ENCODE results near the gene SORT1. TPM values are rescaled to one million over a fixed set of nuclear protein-coding genes. Genes with fewer than 3 reads are reported as not detected.

The SORT1 gene
- total RNA-seq, 6 experiments from 2014 or later: 3.2 to 30.3 (median 13.7) TPM

GRCh38 chr1:109427171-109427467 lies 29.4 kb upstream of the SORT1 start:
- DNase-seq: no peak
- H3K4me3 ChIP-seq: peak overlapping the region; percentile 70 to 86 (median 80)
- peaks cover 0 to 24% (median 0%) of the 10 kb centered on the region in 4 donors for H3K4me1 ChIP-seq
- intact Hi-C loops (cut with DNase I): no loop called here
- no peak for ATAC-seq
- WGBS (ENCODE audit: insufficient coverage, low coverage, low lambda C conversion rate, missing lambda C conversion rate): 3% methylated on average over 7 of the region's 7 CpGs
- no peaks in the 10 kb centered on the region for H3K27me3 ChIP-seq
- H3K36me3 ChIP-seq: no peaks in the 10 kb centered on the region
- no peaks in the 10 kb centered on the region for H3K9me3 ChIP-seq
- H3K27ac ChIP-seq: peak overlapping the region; percentile 48 to 75 (median 73)
- TF ChIP-seq, protein P1, sequence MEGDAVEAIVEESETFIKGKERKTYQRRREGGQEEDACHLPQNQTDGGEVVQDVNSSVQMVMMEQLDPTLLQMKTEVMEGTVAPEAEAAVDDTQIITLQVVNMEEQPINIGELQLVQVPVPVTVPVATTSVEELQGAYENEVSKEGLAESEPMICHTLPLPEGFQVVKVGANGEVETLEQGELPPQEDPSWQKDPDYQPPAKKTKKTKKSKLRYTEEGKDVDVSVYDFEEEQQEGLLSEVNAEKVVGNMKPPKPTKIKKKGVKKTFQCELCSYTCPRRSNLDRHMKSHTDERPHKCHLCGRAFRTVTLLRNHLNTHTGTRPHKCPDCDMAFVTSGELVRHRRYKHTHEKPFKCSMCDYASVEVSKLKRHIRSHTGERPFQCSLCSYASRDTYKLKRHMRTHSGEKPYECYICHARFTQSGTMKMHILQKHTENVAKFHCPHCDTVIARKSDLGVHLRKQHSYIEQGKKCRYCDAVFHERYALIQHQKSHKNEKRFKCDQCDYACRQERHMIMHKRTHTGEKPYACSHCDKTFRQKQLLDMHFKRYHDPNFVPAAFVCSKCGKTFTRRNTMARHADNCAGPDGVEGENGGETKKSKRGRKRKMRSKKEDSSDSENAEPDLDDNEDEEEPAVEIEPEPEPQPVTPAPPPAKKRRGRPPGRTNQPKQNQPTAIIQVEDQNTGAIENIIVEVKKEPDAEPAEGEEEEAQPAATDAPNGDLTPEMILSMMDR (IDR thresholded peaks at IDR 0.05): no peak

GRCh38 chr1:109426281-109427170 lies 28.8 kb upstream of the SORT1 start, which contains the start of gene PSMA5:
PSMA5 (minus strand) TSS chr1:109426448; CDS start chr1:109426330, 118 bp downstream.
- intact Hi-C loops (cut with DNase I): no loop called here
- Histone ChIP-seq H3K4me3 (peak within 1 kb of the TSS; percentile 70 to 86 (median 80)), H3K36me3 (no peaks in the 10 kb centered on the region), H3K27ac (peak within 1 kb of the TSS; percentile 48 to 75 (median 73)), H3K9me3 (no peaks in the 10 kb centered on the region), H3K27me3 (no peaks in the 10 kb centered on the region), H3K4me1 (peaks cover 0 to 24% (median 0%) of the 10 kb centered on the region in 4 donors)
- TF ChIP-seq POLR2A (IDR thresholded peaks at IDR 0.05): peak; percentile 93
- TF ChIP-seq, protein P1 (IDR thresholded peaks at IDR 0.05): no peak
- WGBS (ENCODE audit: insufficient coverage, low coverage, low lambda C conversion rate, missing lambda C conversion rate): 0% methylated on average over 13 of the region's 50 CpGs
- ATAC-seq: peak; percentile 95 to 98 (median 96)
- DNase-seq: peak; percentile 96 to 99 (median 98)

DNA sequence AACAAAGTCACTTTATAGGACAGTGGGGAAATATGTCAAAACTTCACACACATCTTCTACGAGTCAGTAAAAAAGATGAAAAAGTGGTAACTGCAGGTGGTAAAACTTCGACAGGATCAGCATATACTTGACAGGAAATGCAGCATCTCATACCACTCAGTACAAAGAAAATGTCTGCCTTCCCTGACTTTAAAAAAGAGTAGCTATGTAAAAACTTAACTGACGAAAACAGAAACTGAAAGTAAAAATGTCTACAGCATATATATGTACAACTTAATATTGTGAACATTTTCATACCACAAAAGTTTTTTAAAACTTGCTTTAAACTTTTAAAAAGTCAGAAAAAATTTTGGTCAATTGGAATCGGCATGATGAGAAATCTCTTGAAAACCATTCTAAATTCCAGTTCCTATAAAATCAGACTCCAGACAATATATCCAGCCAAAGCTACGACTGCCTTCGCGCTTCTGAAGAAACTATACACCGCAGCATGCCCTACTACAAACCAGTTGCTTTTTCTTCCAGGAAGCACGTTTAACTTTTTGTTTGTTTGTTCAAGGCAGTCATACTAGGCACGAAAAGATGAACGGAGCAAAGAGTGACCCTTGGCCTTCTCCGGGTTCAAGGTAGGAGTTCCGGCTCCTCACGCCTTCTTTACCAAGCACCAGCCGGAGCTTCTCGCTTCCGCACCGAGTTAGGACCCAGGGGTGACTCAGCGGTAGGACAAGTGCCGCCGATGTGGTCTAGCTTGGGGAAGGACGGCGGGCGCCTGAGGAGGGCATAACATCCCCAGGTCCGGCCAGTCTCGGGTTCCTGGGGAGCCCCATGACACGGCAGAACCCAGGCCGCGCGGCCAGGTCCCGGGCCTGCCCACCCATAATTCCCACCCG lies 27.9 kb upstream of the SORT1 start:
- Histone ChIP-seq H3K4me3 (peak overlapping the region; percentile 70 to 86 (median 80)), H3K27me3 (no peaks in the 10 kb centered on the region), H3K4me1 (peaks cover 0 to 24% (median 0%) of the 10 kb centered on the region in 4 donors), H3K36me3 (peaks cover 0 to 7% (median 3%) of the 10 kb centered on the region in 4 donors), H3K27ac (peak overlapping the region; percentile 48 to 75 (median 73)), H3K9me3 (no peaks in the 10 kb centered on the region)
- DNase-seq (peak in 1 of 3 donors; percentile 65), ATAC-seq (peak; percentile 43 to 56 (median 54))
- WGBS (ENCODE audit: insufficient coverage, low coverage, low lambda C conversion rate, missing lambda C conversion rate): 0% methylated on average over 12 of the region's 32 CpGs
- intact Hi-C loops (cut with DNase I): no loop called here
- TF ChIP-seq, protein P1 (IDR thresholded peaks at IDR 0.05): no peak
- no peak for TF ChIP-seq POLR2A (IDR thresholded peaks at IDR 0.05)

- H3K4me1 ChIP-seq: peaks cover 0 to 34% (median 5%) of the 10 kb centered on the region in 4 donors
- peaks cover 0 to 24% (median 6%) of the 10 kb centered on the region in 4 donors for H3K36me3 ChIP-seq
- TF ChIP-seq, protein P1 (IDR thresholded peaks at IDR 0.05): no peak
- TF ChIP-seq POLR2A (IDR thresholded peaks at IDR 0.05): no peak
- no peak overlapping the region for H3K27ac ChIP-seq
- WGBS (ENCODE audit: insufficient coverage, low coverage, low lambda C conversion rate, missing lambda C conversion rate): 50% methylated on average over 2 of the region's 2 CpGs
- no peaks in the 10 kb centered on the region for H3K27me3 ChIP-seq
- no peak overlapping the region for H3K4me3 ChIP-seq
- intact Hi-C loops (cut with DNase I): no loop called here
- no peaks in the 10 kb centered on the region for H3K9me3 ChIP-seq
- DNase-seq: no peak
- no peak for ATAC-seq
Observed at GRCh38 chr1:109423498-109423897, 25.8 kb upstream of the SORT1 start.
